ENCODE measurements around the gene ZCCHC4.
A peak's percentile ranks its signal among the peaks of the same experiment; 100 is the strongest.
"Not testable (repeated sequence)": the region's sequence is repeated elsewhere in the genome, so short reads cannot be mapped to it uniquely, and the experiment has no call there.

ZCCHC4 gene

DNA sequence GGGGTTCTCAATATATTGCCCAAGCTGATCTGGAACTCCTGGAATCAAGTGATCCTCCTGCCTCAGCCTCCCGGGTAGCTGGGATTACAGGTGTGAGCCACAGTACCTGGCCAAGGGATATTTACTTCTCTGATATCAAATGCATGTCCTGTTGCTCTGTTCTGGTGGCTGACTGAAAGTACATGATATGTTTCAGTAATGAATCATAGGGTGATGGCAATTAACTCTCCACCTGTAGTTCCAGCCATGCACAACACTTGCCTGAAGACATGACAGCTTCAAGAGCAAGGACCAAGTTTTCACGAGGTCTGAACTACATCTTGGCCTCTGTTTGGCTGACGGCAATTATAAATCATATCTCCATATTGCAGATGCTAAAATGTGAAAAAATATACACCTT lies 9.1 kb downstream of the ZCCHC4 start:
- DNase-seq, result no peak

GRCh38 chr4:25328463-25328862 lies 15.9 kb downstream of the ZCCHC4 start:
- DNase-seq, result not testable (repeated sequence)

- DNase-seq, result peak; percentile 28
Observed at GRCh38 chr4:25330335-25330734, 17.8 kb downstream of the ZCCHC4 start.

GRCh38 chr4:25330905-25331808 lies 18.6 kb downstream of the ZCCHC4 start:
- no peak for DNase-seq

- no peak for DNase-seq
Observed at GRCh38 chr4:25343671-25344070, 31.1 kb downstream of the ZCCHC4 start.

- DNase-seq, result no peak
Observed at GRCh38 chr4:25345744-25346143, 33.2 kb downstream of the ZCCHC4 start.

DNA sequence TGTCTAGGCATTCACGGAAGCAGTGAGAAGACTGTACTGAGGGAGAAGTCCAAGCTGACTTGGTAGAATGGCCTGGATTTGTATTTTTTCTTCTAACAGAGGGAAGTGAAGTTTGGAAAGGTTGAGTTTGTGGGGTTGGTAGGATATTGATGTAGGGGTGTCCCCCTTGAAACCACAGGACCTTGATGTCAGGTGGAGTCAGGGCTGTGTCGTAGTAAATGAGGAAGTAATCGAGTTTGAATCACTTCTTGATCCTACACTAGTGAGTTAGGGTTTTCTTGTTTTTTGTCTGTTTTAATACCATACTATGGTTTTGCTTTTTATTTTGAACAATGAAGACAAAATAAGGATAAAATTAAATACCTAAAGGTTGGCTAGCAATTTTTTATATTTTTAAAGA lies 34.3 kb downstream of the ZCCHC4 start:
- DNase-seq, result peak; percentile 25

DNA sequence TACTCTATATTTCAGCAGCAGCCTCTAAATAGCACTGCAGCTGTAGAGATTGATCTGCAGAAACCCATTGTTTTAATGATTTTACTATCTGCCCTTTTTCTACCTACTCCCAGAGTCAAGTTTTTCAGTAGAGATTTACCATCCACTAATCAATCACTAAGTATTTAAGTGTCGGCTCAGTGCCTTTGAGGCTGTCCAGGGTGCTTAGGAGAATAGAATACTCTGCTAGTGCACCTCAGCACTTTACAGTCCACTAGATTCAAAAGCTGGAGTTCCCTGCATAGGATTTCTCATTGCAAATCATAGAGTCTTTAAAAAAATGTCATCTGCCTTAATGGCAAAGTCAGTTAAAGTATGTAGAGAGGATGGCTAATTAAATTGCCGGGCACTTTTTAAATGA lies 34.9 kb downstream of the ZCCHC4 start:
- DNase-seq, result no peak

GRCh38 chr4:25347971-25348370 lies 35.4 kb downstream of the ZCCHC4 start:
- no peak for DNase-seq

DNA sequence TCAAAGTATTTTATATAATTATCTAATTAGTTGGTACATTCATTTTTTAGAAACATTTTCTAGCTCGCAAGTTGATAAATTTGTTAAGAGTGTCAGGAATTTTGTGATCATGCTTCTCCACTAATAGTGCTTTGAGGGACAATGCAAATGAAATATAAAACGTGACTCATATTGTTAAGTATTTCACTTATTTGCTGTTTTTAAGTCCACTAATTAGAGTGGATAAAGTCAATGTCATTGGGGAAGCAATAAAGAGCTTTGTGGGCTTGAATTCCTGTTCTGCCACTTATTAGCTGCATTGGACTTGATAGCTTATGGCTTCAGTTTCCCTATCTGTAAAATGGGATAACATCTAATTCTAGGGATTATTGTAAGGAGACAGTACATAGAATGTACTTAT lies 38.0 kb downstream of the ZCCHC4 start:
- no peak for DNase-seq

- no peak for DNase-seq
Observed at GRCh38 chr4:25351777-25352416, 39.3 kb downstream of the ZCCHC4 start.

GRCh38 chr4:25356068-25356467 lies 43.5 kb downstream of the ZCCHC4 start:
- no peak for DNase-seq

DNA sequence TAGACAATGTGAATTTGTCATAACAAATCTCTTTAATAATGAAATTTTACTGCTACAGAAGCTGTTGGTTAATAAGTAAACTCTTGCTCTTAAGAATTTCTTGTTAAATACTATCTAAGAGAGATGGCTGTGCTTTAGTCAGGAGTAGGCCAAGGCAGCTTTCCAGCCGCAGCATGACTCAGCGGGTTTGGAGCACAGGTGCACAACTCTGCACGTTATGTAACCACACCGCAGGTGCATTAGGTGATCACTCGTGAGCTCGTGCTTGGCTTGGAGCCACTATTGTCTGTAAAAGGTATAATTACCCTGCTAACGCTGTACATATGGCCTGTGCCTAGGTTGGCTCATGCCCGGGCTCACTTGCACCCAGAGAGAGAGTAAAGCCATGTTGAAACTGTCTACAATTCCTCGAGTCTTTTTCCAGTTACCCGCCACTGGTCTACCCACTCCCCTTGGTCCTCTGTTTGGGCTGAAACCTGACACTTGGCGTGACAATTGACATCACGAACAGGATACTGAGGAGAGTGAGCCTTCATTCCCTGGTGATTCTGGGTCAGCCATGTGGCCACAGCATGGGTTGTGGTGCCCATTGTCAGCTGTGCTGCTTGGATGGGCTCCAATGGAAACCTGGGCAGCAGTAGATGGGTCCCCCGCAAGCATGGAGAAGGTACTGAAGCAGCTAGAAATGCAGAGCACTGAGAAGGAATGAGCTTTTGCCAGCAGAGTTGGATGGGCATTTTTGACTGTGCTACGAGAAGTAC lies 46.1 kb downstream of the ZCCHC4 start:
- DNase-seq, result no peak

- DNase-seq, result no peak
Observed at GRCh38 chr4:25361253-25361652, 48.7 kb downstream of the ZCCHC4 start.

DNA sequence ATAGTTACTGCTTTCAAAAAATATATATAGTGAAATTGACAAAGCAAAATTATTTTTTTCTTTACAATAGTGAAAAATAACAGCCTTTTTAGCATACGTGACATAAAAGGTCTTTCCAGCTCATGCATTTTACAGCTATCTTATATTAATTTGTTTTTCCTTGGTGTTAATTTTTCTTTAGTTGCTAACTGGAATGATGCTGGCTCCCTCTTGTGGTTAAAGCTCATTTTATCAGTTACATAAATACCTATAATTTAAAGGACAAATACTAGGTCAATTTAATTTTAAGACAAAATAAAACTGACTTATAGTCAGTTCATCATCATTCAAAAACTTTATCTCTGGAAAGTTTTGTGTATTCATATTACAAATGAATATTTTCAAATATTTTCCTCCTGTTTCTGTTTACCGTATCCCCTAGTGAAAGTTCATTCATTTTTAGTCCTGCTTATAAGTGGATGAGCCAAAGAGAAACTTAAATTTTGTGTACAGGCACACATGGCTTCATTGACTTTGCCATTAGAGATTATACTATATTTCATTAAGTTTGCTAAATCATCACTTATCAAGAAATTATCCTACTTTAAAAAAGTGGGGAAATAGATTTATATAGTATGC lies 54.5 kb downstream of the ZCCHC4 start:
- DNase-seq, result peak; percentile 80

GRCh38 chr4:25367877-25368276 lies 55.3 kb downstream of the ZCCHC4 start:
- no peak for DNase-seq

DNA sequence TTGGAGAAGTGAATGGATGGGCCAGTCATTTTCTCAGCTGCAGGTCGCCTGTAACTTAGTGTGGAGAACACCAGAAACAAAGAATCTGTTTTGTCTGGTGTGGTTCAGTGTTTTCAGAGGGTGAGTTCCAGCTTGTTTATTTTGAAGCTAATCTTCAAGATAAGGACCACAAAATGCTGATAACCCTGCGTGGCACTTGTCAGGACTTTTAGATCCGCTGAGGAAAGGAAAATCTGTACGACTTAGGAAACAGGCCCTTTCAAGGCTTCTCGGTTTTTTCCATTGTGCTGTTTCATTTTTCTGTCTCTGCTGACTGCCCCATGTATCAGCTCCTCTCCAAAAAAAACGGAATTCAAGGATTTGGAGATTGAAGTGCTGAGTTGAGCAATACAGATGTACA lies 55.7 kb downstream of the ZCCHC4 start:
- no peak for DNase-seq

- DNase-seq, result no peak
Observed at GRCh38 chr4:25370242-25370641, 57.7 kb downstream of the ZCCHC4 start.

- not testable (repeated sequence) for DNase-seq
Observed at GRCh38 chr4:25372549-25372948, 60.0 kb downstream of the ZCCHC4 start.

- DNase-seq, result peak; percentile 98
Observed at GRCh38 chr4:25376754-25377571, 64.4 kb downstream of the ZCCHC4 start, which contains the start of gene ANAPC4. Gene ANAPC4, plus strand, starts transcription at chr4:25377263. Its CDS starts 165 bp downstream, at chr4:25377428.

GRCh38 chr4:25377572-25378436 lies 65.2 kb downstream of the ZCCHC4 start:
- peak; percentile 54 for DNase-seq

Measured in hematopoietic multipotent progenitor cell treated with erythropoietin and hydrocortisone succinate and interleukin-3 and kit ligand, for 4 days (in vitro differentiated cells).